K562 (cell line): ENCODE results near the gene ZNF467. TPM values are rescaled to one million over a fixed set of nuclear protein-coding genes. Genes with fewer than 3 reads are reported as not detected.

Experiments used
- ATAC-seq: fragments of 200-7000 bp; cut with Tn5 transposase; 3 replicates; pipeline ENCODE4 v1.9.1; 2020; ENCODE audit warnings: moderate library complexity
- BruUV-seq: library from RNA; stranded (reverse); fragments of 400-500 nt; replicated peaks from 2 replicates; lab custom pipeline; 2021; lab: Mats Ljungman, UMichigan
- CTCF ChIA-PET: fragments of 300-600 bp; formaldehyde crosslinking; extraction: SDS; loops from one replicate; lab custom pipeline; 2021; ENCODE audit warnings: low intra/inter-chr PET ratio; lab: Yijun Ruan, JAX
- POLR2A ChIA-PET: fragments of 300-600, 350-650 bp; sonication (Branson Sonifier 250); formaldehyde crosslinking; extraction: SDS; loops from one replicate; lab custom pipeline; 2021; ENCODE audit warnings: antibody characterized with exemption, inconsistent platforms; lab: Yijun Ruan, JAX
- DNase-seq, 4 experiments: peaks; one replicate each; pipeline versions ENCODE4 v3.0.0 to v3.0.0-alpha.2; 2011 to 2018; ENCODE audit warnings: low spot score in 3 of 4, mixed read lengths in 3 of 4; ENCODE audit errors: extremely low read depth in 1 of 4
- FAIRE-seq: peaks from 2 replicates; lab custom pipeline; 2011; peaks lifted over from hg19 to GRCh38; lab: Jason Lieb, UNC
- H2AFZ ChIP-seq: 2 replicates; pipeline ENCODE4 v1.6.0; 2011; ENCODE audit warnings: low read depth, low read length, control low read depth, inconsistent platforms
- H3K27ac ChIP-seq: fragments of 200-600 bp; 3 replicates; pipeline ENCODE4 v1.8.0; 2011; ENCODE audit warnings: low read depth, mild to moderate bottlenecking, control low read depth, inconsistent platforms, low read length, moderate library complexity, mixed read lengths; ENCODE audit errors: extremely low read depth
- H3K27me3 ChIP-seq, 2 experiments: fragments of 300-600 bp in 1 of 2; 2 replicates in 1 of 2; 3 replicates in 1 of 2; pipeline versions ENCODE4 v1.6.0 to v1.8.0; 2011; ENCODE audit warnings: inconsistent platforms in 2 of 2, low read length in 2 of 2, mild to moderate bottlenecking in 1 of 2, mixed read lengths in 1 of 2, moderate library complexity in 1 of 2; ENCODE audit not compliant: control insufficient read depth in 2 of 2, insufficient read depth in 2 of 2
- H3K36me3 ChIP-seq: fragments of 300-600 bp; 3 replicates; pipeline ENCODE4 v1.8.0; 2011; ENCODE audit warnings: mild to moderate bottlenecking, low read length, inconsistent platforms; ENCODE audit not compliant: control insufficient read depth, insufficient read depth
- H3K4me1 ChIP-seq, 2 experiments: fragments of 200-600 bp in 1 of 2; replicated peaks in 1 of 2; 2 replicates in 1 of 2; 3 replicates in 1 of 2; pipeline versions ENCODE4 v1.5.1 to v1.8.0; 2011; ENCODE audit warnings: inconsistent platforms in 2 of 2, low read length in 2 of 2, mild to moderate bottlenecking in 1 of 2, mixed read lengths in 1 of 2, moderate library complexity in 1 of 2; ENCODE audit not compliant: control insufficient read depth in 2 of 2, insufficient read depth in 2 of 2
- H3K4me2 ChIP-seq: 2 replicates; pipeline ENCODE4 v1.6.1; 2011; ENCODE audit warnings: low read length, control low read depth, inconsistent platforms, mixed read lengths; ENCODE audit not compliant: insufficient read depth
- H3K4me3 ChIP-seq: fragments of 200-600 bp; sonication (generic), shearing (Covaris generic); 2 replicates; pipeline ENCODE4 v1.5.1; 2016; ENCODE audit warnings: control low read depth, inconsistent platforms
- H3K79me2 ChIP-seq: fragments of 200-600 bp; 3 replicates; pipeline ENCODE4 v1.8.0; 2011; ENCODE audit warnings: low read length, inconsistent platforms; ENCODE audit not compliant: control insufficient read depth, insufficient read depth
- H3K9ac ChIP-seq, 2 experiments: 2 replicates each; pipeline versions ENCODE4 v1.6.0 to v1.6.1; 2011; ENCODE audit warnings: low read depth in 2 of 2, low read length in 2 of 2, control low read depth in 1 of 2, inconsistent platforms in 1 of 2, mild to moderate bottlenecking in 1 of 2, mixed read lengths in 1 of 2; ENCODE audit not compliant: insufficient read depth in 1 of 2
- H3K9me1 ChIP-seq: one replicate; pipeline ENCODE4 v1.6.0; 2011; ENCODE audit warnings: inconsistent platforms, mild to moderate bottlenecking, low read length, moderate library complexity; ENCODE audit not compliant: control insufficient read depth, insufficient read depth
- H3K9me3 ChIP-seq: replicated peaks from 2 replicates; pipeline ENCODE4 v1.5.1; 2011; ENCODE audit warnings: low read depth, low read length, inconsistent platforms; ENCODE audit not compliant: control insufficient read depth, insufficient read depth
- H4K20me1 ChIP-seq: replicated peaks from 2 replicates; pipeline ENCODE4 v1.6.1; 2011; ENCODE audit warnings: low read length, inconsistent platforms, mixed read lengths; ENCODE audit not compliant: control insufficient read depth, insufficient read depth
- ARID2 ChIP-seq: fragments of 450-650 bp; IDR thresholded peaks from 2 replicates; pipeline ENCODE4 v1.6.1; 2017; ENCODE audit warnings: antibody characterized with exemption, mild to moderate bottlenecking
- ATF7 ChIP-seq: fragments of 450-650 bp; IDR thresholded peaks from 2 replicates; pipeline ENCODE4 v1.7.1; 2014; ENCODE audit warnings: mild to moderate bottlenecking, moderate library complexity
- BHLHE40 ChIP-seq: IDR thresholded peaks from 2 replicates; pipeline ENCODE4 v1.6.1; 2011; ENCODE audit warnings: low read length, improper control_type of control experiment
- CC2D1A ChIP-seq: fragments of 450-650 bp; IDR thresholded peaks from 2 replicates; pipeline ENCODE4 v1.6.1; 2017; ENCODE audit warnings: mild to moderate bottlenecking
- CTBP1 ChIP-seq: fragments of 450-650 bp; IDR thresholded peaks from 2 replicates; pipeline ENCODE4 v1.6.1; 2016; ENCODE audit warnings: borderline replicate concordance
- CXXC5 ChIP-seq: fragments of 250-450 bp; sonication (Bioruptor Pico); IDR thresholded peaks from 2 replicates; pipeline ENCODE4 v1.8.0; 2022; ENCODE audit warnings: inconsistent platforms, mild to moderate bottlenecking, moderate library complexity
- E2F3 ChIP-seq: fragments of 250-450 bp; sonication (Bioruptor Pico); IDR thresholded peaks from 2 replicates; pipeline ENCODE4 v1.4.0; 2020; ENCODE audit warnings: mild to moderate bottlenecking
- EGR1 ChIP-seq: fragments of 450-650 bp; conservative IDR thresholded peaks from 2 replicates; pipeline ENCODE4 v1.6.1; 2017; ENCODE audit warnings: mild to moderate bottlenecking
- HDAC1 ChIP-seq, 2 experiments: fragments of 450-650 bp; IDR thresholded peaks; 2 replicates each; pipeline ENCODE4 v1.6.1; 2016 to 2017; ENCODE audit warnings: inconsistent platforms in 1 of 2, mild to moderate bottlenecking in 1 of 2, moderate library complexity in 1 of 2
- KAT2B ChIP-seq: IDR thresholded peaks from one replicate; pipeline ENCODE4 v1.6.1; 2012; ENCODE audit warnings: low read depth, mild to moderate bottlenecking, control low read depth, inconsistent platforms, low read length, moderate library complexity
- RB1 ChIP-seq: fragments of 450-650 bp; IDR thresholded peaks from 2 replicates; pipeline ENCODE4 v1.6.1; 2017; ENCODE audit warnings: low read depth, mild to moderate bottlenecking
- RBM14 ChIP-seq: fragments of 200-400 bp; formaldehyde crosslinking; IDR thresholded peaks from 2 replicates; pipeline ENCODE4 v1.6.1; 2018; ENCODE audit warnings: low read depth, mild to moderate bottlenecking, low read length, moderate library complexity, borderline replicate concordance; ENCODE audit not compliant: insufficient read depth
- RHOXF2B ChIP-seq: fragments of 250-450 bp; sonication (Bioruptor Pico); conservative IDR thresholded peaks from 2 replicates; pipeline ENCODE4 v1.5.1; 2021
- SAP30 ChIP-seq: fragments of 200-600 bp; sonication (generic); IDR thresholded peaks from 2 replicates; pipeline ENCODE4 v1.6.1; 2012; ENCODE audit warnings: borderline replicate concordance, low read depth, mild to moderate bottlenecking, moderate library complexity, low read length, control low read depth, inconsistent platforms; ENCODE audit not compliant: insufficient read depth, poor library complexity, severe bottlenecking
- SMARCC2 ChIP-seq: fragments of 450-650 bp; IDR thresholded peaks from 2 replicates; pipeline ENCODE4 v1.6.1; 2017; ENCODE audit warnings: antibody characterized with exemption, moderate library complexity, mild to moderate bottlenecking, low read depth
- SMC3 ChIP-seq: conservative IDR thresholded peaks from 2 replicates; pipeline ENCODE4 v1.6.1; 2011; ENCODE audit warnings: low read depth, low read length, improper control_type of control experiment; ENCODE audit not compliant: insufficient read depth
- SRF ChIP-seq, 2 experiments: fragments of 250-450, 450-650 bp in 1 of 2; sonication (Bioruptor Pico) in 1 of 2; sonication (generic) in 1 of 2; formaldehyde crosslinking; IDR thresholded peaks; 2 replicates each; pipeline versions ENCODE4 v1.5.0 to v1.5.1; 2020 to 2022; ENCODE audit warnings: mild to moderate bottlenecking in 1 of 2, missing genetic modification reagents in 1 of 2
- ZNF263 ChIP-seq: sonication (generic); formaldehyde crosslinking; IDR thresholded peaks from 2 replicates; pipeline ENCODE4 v1.8.0; 2022; ENCODE audit warnings: mild to moderate bottlenecking, missing genetic modification reagents, borderline replicate concordance
- WGBS: fragments of 100-300 bp; shearing (Covaris generic); methylation state at CpG from one replicate; pipeline ENCODE4 v1.1.6; 2016; ENCODE audit warnings: low coverage, mixed read lengths; ENCODE audit not compliant: insufficient coverage; ENCODE audit errors: missing lambda C conversion rate; 5-methylcytosine and 5-hydroxymethylcytosine counted together
- in situ Hi-C: fragments of 300-500 bp; cut with MboI; formaldehyde crosslinking; loops from 4 replicates; pipeline ENCODE4 v1.15.0; 2018; ENCODE audit warnings: inconsistent platforms, mixed read lengths
- intact Hi-C: fragments of 100-400 bp; cut with micrococcal nuclease; formaldehyde crosslinking; loops from 2 replicates; pipeline ENCODE4 v1.14.2; 2022
- polyA plus RNA-seq, 8 experiments: library from polyadenylated mRNA; depleted of rRNA in 4 of 8; stranded (reverse) in 5 of 8; unstranded in 3 of 8; fragments of >200 nt; fragmentation: Nextera tagmentation in 2 of 8; fragmentation: Illumina TruSeq in 1 of 8; extraction: Ambion mirVana in 2 of 8; extraction: Trizol in 1 of 8; gene quantifications; 2 replicates each; pipeline versions ENCODE4 v1.2.1 to v1.2.3, GENCODE V29; 2011 to 2014; ENCODE audit warnings: inconsistent platforms in 1 of 8, missing spikeins in 1 of 8
- total RNA-seq, 7 experiments: library from RNA; depleted of rRNA in 6 of 7; stranded (reverse); fragments of >200 nt in 6 of 7; fragmentation: Illumina TruSeq in 2 of 7; extraction: Trizol in 2 of 7; gene quantifications; 2 replicates each; pipeline versions ENCODE4 v1.2.1 to v1.2.3, GENCODE V29; 2011 to 2021; ENCODE audit warnings: low replicate concordance in 1 of 7
- TF ChIP-seq, protein P1 (sequence below): sonication (generic); formaldehyde crosslinking; IDR thresholded peaks from 2 replicates; pipeline ENCODE4 v1.8.0; 2022; ENCODE audit warnings: mild to moderate bottlenecking, missing genetic modification reagents
- TF ChIP-seq, protein P2 (sequence below), 2 experiments: fragments of 250-450 bp in 1 of 2; fragments of 450-650 bp in 1 of 2; sonication (Bioruptor Pico) in 1 of 2; IDR thresholded peaks; 2 replicates each; pipeline versions ENCODE4 v1.6.1 to v1.8.0; 2016 to 2021; ENCODE audit warnings: mild to moderate bottlenecking in 2 of 2, moderate library complexity in 2 of 2, missing compliant biosample characterization in 1 of 2, missing genetic modification characterization in 1 of 2

Gene ZNF467
- total and polyA plus RNA-seq, 9 of the 15 experiments (the other 6 are each of a cell fraction or from before 2014, with no cell fraction given), result 0.32 to 14.2 (median 1.7) TPM

DNA sequence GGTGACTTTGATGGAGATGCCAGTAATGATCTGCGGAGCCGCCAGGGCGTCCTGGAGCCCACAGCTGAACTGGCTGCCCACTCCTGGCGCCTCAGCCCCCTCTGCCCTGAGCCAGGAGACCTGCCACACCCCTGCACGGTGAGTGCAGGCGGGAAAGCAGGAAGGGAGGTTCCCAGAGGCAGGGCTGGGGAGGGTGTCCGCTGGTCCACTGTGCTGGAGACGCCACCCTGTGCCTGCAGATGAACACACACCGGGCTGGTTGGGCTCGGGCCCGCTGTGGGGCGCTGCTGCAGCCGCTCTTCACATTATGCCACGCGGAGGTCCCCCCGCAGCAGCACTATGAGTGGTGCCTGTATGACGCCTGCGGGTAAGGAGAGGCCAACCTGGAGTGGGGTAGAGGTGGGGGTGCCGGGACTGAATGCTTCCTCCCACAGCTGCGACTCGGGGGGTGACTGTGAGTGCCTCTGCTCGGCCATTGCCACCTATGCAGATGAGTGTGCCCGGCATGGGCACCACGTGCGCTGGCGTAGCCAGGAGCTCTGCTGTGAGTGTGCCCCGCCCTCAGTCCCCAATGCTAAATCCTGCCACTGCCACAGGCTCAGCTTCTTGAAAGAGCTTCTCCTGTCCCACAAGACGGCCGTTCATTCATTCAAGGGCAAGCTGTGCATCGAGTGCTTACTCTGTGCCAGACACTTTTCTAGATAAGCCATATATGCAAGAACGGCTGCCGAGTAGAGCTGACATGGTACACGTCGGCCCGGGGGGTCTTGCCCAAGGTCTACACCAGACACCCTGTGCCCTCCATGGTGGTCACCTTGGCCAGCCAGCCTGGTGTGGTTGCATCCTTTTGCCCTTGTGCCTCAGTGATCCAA lies 14.3 kb upstream of the ZNF467 start:
- H2AFZ ChIP-seq, result peak overlapping the region; percentile 73
- POLR2A ChIA-PET, result interaction anchor here (0.6 kb wide), 2 partner anchors 109 to 111 kb away, joined by 3 read pairs; no protein-coding TSS in a partner anchor
- peak overlapping the region in 1 of 2 experiments; percentile 72; a peak in 2 of 4 replicates for H3K9ac ChIP-seq
- DNase-seq (peak; percentile 85 to 88 (median 85)), ATAC-seq (peak; percentile 90), FAIRE-seq (peak; percentile 77)
- H3K27ac ChIP-seq, result no peak overlapping the region
- in situ Hi-C loops (no loop called here), intact Hi-C loops (loop anchor here (1.0 to 2.0 kb wide), 4 partner anchors 15 to 125 kb away; partner anchors contain the start of gene ZNF467)
- H3K27me3 ChIP-seq, result peaks cover 0 to 42% of the 10 kb centered on the region in 2 experiments; a peak in 3 of 5 replicates
- no peaks in the 10 kb centered on the region for H3K79me2 ChIP-seq
- no peaks in the 10 kb centered on the region for H3K9me1 ChIP-seq
- H3K4me1 ChIP-seq, result peaks cover 4 to 87% of the 10 kb centered on the region in 2 experiments; a peak in 4 of 5 replicates
- H3K4me2 ChIP-seq, result peak overlapping the region; percentile 61
- H3K9me3 ChIP-seq, result no peaks in the 10 kb centered on the region
- H3K36me3 ChIP-seq, result no peaks in the 10 kb centered on the region
- no TSS peak for BruUV-seq
- CTCF ChIA-PET, result interaction anchor here (1.0 to 2.2 kb wide), 4 partner anchors 44 to 125 kb away, joined by 3 to 11 read pairs (median 4); no protein-coding TSS in a partner anchor
- H3K4me3 ChIP-seq, result no peak overlapping the region; the same call in 1 of the 2 replicates
- H4K20me1 ChIP-seq, result 0 out of 2 replicates have a peak, but pooled peaks cover 8% of the 10 kb centered on the region
- 10% methylated on average over 35 of the region's 35 CpGs for WGBS
- TF ChIP-seq KAT2B, result peak; percentile 31
- TF ChIP-seq RHOXF2B (CRISPR knock-in tag), result no peak
- peak; percentile 41 for TF ChIP-seq BHLHE40
- TF ChIP-seq SRF (CRISPR knock-in tag; IDR thresholded peaks at IDR 0.05), result peak in 1 of 2 experiments; percentile 80; a peak in 1 of 4 replicates
- peak in 1 of 2 experiments; percentile 58; a peak in 1 of 4 replicates for TF ChIP-seq HDAC1 (IDR thresholded peaks at IDR 0.05)
- no peak for TF ChIP-seq SAP30
- TF ChIP-seq CXXC5 (CRISPR knock-in tag), result peak; percentile 58
- peak; percentile 77; the same call in 1 of the 2 replicates for TF ChIP-seq ZNF263 (CRISPR knock-in tag)
- no peak for TF ChIP-seq SMARCC2
- TF ChIP-seq EGR1, result 0 out of 2 replicates have a peak, but pooled peaks have one; percentile 39
- peak; percentile 94 for TF ChIP-seq CTBP1
- TF ChIP-seq, protein P1, sequence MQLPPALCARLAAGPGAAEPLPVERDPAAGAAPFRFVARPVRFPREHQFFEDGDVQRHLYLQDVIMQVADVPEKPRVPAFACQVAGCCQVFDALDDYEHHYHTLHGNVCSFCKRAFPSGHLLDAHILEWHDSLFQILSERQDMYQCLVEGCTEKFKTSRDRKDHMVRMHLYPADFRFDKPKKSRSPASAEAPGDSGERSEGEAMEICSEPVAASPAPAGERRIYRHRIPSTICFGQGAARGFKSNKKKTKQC (CRISPR knock-in tag), result peak; percentile 78
- TF ChIP-seq ARID2, result peak; percentile 65
- 0 out of 2 replicates have a peak, but pooled peaks have one; percentile 34 for TF ChIP-seq E2F3 (CRISPR knock-in tag)
- TF ChIP-seq ATF7, result peak; percentile 79
- peak; percentile 99 for TF ChIP-seq RB1
- peak; percentile 44; the same call in 1 of the 2 replicates for TF ChIP-seq CC2D1A
- TF ChIP-seq, protein P2, sequence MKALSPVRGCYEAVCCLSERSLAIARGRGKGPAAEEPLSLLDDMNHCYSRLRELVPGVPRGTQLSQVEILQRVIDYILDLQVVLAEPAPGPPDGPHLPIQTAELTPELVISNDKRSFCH (CRISPR knock-in tag; IDR thresholded peaks at IDR 0.05), result no peak
- TF ChIP-seq, protein P2 (tag; IDR thresholded peaks at IDR 0.05), result peak; percentile 26; the same call in 1 of the 2 replicates
- peak; percentile 74 for TF ChIP-seq SMC3
- 0 out of 2 replicates have a peak, but pooled peaks have one; percentile 54 for TF ChIP-seq RBM14
